Stimulated activated CD8-positive, alpha-beta memory T cell treated with anti-CD3 and anti-CD28 coated beads, Interleukin-4, amount 100 ng/mL, for 48 hours (primary cell): ENCODE data around the gene CANT1.

ENCODE experiments used
- DNase-seq: peaks from one replicate; pipeline ENCODE4 v3.0.0-alpha.2; 2020

CANT1 gene

GRCh38 chr17:78993981-78994671 is 15.4 kb downstream of the CANT1 start:
- no peak for DNase-seq

DNA sequence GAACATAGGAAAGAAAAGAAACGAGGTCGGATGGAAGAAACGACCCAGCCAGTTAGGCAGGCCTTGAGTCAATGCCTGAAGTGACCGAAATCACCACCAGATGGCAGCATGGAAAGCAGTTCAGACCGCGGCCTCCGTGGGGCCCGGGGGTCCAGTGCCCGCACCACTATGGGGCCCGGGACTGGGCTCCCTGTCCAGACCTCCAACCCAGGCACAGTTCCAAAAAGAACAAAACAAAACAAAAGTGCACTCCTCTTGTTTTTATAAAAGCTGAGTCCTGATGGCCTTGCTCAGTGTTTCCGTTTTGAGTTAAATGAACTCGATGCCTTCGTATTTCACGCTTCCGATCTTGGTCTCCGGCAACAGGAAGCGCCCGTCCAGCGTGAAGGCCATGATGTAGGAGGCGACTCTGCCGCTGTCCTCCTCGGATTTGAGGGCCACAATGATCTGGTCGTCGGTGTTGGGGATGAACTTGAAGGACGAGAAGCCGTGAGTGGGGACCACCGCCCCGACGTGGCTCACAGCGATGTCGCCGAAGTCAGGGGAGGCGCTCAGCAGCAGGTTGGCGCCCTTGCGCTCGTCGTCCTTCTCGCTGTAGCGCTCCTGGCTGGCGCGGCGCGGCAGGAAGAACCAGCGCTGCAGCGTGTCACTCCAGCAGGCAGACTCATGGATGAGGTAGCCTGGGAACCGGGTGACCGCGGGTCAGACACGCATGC is 16.2 kb downstream of the CANT1 start:
- peak; percentile 81 for DNase-seq

DNA sequence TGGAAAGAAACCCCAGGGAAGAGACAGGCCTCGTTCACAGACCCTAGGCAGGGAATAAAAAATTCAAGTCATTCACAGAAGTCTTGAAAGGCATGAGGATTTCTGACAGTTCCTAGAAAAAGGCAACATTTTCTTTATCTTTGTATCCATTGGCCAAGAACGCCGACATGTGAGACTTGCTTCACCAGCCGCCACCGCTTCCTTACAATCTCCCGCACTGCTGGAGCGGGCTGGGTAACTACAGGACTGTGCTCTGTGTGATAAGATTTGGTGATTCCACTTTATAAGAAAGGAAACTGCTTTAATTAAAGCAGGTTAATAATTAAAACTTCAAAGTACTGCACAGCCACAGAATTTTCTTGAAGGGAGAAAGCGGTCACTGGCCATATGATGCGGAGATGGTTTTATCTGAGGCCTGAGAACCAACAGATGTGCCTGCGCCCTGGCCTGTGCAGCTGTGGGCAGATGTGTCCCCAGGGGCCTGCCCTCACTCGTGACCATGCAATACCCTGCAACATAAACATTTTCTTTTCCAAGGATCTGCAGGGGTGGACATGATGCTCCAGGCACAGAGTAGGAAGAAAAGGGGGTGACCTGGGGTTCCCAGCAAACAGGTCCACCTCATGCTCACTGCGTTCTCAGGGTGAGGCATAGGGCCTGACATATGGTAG is 16.9 kb downstream of the CANT1 start:
- DNase-seq: no peak

- no peak for DNase-seq
Observed at GRCh38 chr17:78991906-78992532, 17.5 kb downstream of the CANT1 start.

GRCh38 chr17:78991017-78991738 is 18.4 kb downstream of the CANT1 start:
- DNase-seq: no peak

GRCh38 chr17:78990349-78991016 is 19.1 kb downstream of the CANT1 start:
- DNase-seq: no peak

- DNase-seq: no peak
Observed at GRCh38 chr17:78988152-78988551, 21.4 kb downstream of the CANT1 start.

DNA sequence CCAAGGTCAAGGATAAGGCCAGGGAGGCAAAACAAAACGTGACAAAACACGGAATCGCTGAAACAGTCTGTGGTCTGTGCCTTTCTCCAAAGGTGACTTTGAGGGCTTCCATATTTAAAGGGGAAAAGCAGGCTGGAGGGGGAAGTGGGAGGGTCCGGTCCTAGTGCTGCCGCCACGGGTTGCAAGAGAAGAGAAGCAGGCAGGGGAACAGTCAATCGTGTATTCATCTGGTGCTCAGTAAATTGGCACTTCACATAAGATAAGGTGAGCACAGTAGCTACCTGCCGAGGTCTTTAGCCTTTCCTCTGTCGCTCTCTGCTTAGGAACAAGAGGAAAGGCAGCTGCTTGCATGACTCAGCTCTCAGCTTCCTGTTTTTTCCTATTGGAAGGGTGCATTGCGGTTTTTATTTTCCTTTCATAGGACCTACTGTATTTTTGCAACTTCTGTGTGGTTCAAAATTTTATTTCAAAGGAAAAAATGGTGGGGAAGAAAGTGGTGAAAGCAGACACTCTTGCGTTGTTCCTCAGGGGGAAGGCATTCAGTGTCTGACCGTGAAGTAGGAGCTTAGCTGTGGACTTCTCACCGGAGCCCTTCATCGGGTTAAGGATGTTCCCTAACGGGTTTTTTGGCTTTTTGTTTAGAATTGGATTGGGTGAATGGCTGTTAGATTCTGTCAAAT is 22.8 kb downstream of the CANT1 start:
- DNase-seq: no peak

DNA sequence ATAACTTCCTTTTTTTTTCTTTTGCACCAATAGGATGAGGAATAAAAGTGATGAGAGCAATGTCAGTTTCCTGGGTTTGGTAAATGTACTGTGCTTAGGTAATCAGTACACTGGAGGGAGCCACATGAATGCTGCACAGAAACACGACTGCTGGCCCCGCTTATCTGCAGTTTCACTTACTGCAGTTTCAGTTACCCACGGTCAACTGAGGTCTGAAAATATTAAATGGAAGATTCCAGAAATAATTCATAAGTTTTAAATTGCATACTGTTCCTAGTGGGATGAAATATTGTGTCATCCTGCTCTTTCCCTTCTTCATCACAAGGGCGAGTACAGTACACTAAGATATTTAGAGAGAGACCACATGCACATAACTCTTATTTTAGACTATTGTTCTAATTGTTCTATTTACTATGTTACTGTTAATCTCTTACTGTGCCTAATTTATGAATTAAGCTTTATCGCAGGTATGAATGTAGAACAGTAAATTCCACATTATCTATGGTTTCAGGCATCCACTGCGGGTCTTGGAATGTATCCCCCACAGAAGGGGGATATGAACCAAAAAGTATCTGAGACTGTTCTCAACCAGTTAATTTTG is 23.4 kb downstream of the CANT1 start:
- DNase-seq: no peak

GRCh38 chr17:78985395-78985794 is 24.2 kb downstream of the CANT1 start:
- DNase-seq: no peak

- no peak for DNase-seq
Observed at GRCh38 chr17:78981010-78981888, 28.3 kb downstream of the CANT1 start.

GRCh38 chr17:78980624-78980972 is 29.0 kb downstream of the CANT1 start:
- DNase-seq: no peak

GRCh38 chr17:78979780-78980623 is 29.6 kb downstream of the CANT1 start, which contains the start of gene LGALS3BP:
Gene LGALS3BP (minus strand): TSS chr17:78979923. CDS start chr17:78977191, 2,732 bp downstream.
- DNase-seq: peak; percentile 35

DNA sequence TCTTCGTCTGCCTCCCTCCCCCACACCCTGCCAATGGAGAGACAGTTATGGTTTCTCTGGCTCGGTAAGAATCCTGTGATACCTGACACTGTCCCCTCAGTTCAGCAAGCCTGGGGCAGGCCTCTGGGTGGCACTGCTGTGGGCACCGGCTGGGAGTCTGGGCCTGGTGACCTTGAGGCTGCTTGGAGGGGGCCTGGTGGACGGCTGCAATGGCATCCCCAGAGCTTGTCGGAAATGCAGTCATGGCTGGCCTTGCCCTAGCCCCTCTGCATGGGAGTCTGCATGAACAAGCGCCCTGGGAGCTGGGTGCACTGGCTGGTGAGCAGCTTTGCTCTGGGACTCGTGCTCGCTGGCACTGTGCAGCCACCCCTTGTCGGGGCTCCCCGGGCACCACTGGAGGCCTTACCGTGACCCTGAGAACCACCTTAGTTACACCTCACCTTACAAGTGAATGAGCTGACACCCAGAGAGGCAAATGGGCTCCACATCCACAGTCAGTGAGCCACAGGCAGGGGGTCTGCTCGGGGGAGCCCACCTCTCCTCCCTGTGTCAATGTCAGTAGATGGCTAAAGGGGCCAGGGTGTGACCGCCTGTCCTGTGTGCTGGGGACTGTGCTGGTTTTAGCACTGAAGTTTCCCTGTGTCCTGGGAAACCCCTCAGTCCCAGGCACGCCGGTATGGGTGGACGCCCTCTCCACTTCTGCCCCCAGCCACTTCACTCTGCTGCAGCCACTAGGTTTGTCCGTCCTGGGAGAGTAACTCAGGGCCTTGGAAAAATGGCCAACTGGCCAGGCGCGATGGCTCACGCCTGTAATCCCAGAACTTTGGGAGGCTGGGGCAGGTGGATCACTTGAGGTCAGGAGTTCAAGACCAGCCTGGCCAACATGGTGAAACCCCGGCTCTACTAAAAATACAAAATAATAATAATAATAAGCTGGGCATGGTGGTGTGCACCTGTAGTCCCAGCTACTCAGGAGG is 31.3 kb downstream of the CANT1 start:
- DNase-seq: no peak

DNA sequence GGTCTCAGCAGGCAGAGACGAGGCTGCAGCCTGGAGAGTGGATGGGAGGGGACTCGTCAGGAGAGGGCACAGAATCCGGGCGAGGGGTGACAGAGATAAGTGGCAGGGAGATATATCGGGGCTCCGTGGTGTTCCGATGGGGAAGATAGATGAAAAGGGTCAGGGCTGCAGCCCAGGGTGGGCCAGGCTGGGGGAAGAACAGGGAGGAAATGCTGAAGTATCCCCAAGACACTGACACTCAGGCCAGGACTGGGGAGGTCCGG is 32.0 kb downstream of the CANT1 start:
- DNase-seq: no peak

GRCh38 chr17:78976907-78977680 is 32.5 kb downstream of the CANT1 start:
- DNase-seq: no peak
